ACC112 (cell line): ENCODE measurements around the gene NRARP.

Experiments
- H2AFZ ChIP-seq: fragments of 200-600 bp; sonication (generic); one replicate; pipeline ENCODE4 v1.6.0; 2017; ENCODE audit warnings: antibody characterized with exemption, low read length; ENCODE audit not compliant: unreplicated experiment
- H3K27ac ChIP-seq: fragments of 200-600 bp; sonication (generic); 2 replicates; pipeline ENCODE4 v1.5.1; 2014; ENCODE audit warnings: low read depth, mild to moderate bottlenecking, antibody characterized with exemption, low read length, moderate library complexity
- H3K27me3 ChIP-seq: fragments of 200-600 bp; sonication (generic); 2 replicates; pipeline ENCODE4 v1.6.1; 2014; ENCODE audit warnings: mild to moderate bottlenecking, antibody characterized with exemption, low read length, moderate library complexity, mixed read lengths; ENCODE audit not compliant: insufficient read depth
- H3K36me3 ChIP-seq: fragments of 200-600 bp; sonication (generic); 2 replicates; pipeline ENCODE4 v1.6.1; 2016; ENCODE audit warnings: mild to moderate bottlenecking, antibody characterized with exemption, low read length, moderate library complexity, mixed read lengths; ENCODE audit not compliant: insufficient read depth
- H3K4me1 ChIP-seq: fragments of 200-600 bp; sonication (generic); one replicate; pipeline ENCODE4 v1.6.1; 2016; ENCODE audit warnings: low read length, mixed read lengths; ENCODE audit not compliant: insufficient read depth, unreplicated experiment, control insufficient read depth
- H3K4me3 ChIP-seq: fragments of 200-600 bp; sonication (generic); 2 replicates; pipeline ENCODE4 v1.5.1; 2014; ENCODE audit warnings: mild to moderate bottlenecking, low read depth, low read length
- H3K79me2 ChIP-seq: fragments of 200-600 bp; sonication (generic); one replicate; pipeline ENCODE4 v1.6.0; 2016; ENCODE audit warnings: low read length; ENCODE audit not compliant: control insufficient read depth, unreplicated experiment, insufficient read depth

Gene NRARP

DNA sequence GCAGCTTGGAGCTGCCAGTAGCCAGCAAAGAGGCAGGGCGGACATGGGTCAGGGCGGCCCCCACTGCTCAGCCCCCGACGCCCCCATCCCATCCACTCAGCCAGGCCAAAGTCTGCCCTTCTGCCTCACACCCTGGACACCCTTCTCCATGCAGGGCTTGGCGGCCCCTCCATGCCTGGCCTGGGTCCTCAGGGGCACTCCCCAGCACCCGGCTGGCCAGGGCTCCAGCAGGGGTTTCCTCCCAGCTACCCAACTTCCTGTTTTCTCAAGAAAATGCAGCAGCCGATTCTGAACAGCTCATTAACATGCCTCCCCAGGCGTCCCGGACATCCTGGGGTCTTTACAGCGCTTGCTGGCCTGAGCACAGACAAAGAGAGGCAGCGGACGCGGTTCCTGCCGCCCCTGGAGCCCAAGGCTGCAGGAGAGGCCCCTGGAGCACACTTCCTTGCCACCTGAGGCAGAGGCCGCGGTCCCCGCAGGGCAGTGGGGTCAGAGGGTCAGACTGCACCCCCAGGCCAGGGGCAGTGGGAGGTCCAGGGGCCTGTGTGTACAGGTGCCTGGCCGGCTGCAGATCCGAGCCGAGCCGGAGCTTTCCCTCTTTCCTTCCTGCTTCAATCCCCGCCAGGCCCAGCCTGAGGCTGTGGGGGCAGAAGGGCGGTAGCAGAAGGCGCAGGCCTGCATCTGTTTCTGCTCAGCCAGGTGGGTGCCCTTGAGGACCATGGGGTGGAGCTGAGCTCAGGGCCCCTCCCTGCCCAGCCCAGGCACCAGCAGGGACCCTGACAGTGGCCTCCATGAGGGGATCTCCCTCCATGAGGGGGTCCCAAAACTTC, 18.7 kb upstream of the NRARP start:
- no peak overlapping the region for H3K4me3 ChIP-seq
- H3K27ac ChIP-seq, result no peak overlapping the region
- H3K27me3 ChIP-seq, result no peaks in the 10 kb centered on the region
- H3K36me3 ChIP-seq, result no peaks in the 10 kb centered on the region
- no peaks in the 10 kb centered on the region for H3K79me2 ChIP-seq
- no peaks in the 10 kb centered on the region for H3K4me1 ChIP-seq
- H2AFZ ChIP-seq, result no peak overlapping the region

- Histone ChIP-seq H3K27ac (no peak overlapping the region), H2AFZ (no peak overlapping the region), H3K4me3 (no peak overlapping the region), H3K27me3 (no peaks in the 10 kb centered on the region), H3K79me2 (no peaks in the 10 kb centered on the region), H3K4me1 (no peaks in the 10 kb centered on the region), H3K36me3 (no peaks in the 10 kb centered on the region)
These were observed 17.9 kb upstream of the NRARP start for GRCh38 chr9:137319739-137320551.

DNA sequence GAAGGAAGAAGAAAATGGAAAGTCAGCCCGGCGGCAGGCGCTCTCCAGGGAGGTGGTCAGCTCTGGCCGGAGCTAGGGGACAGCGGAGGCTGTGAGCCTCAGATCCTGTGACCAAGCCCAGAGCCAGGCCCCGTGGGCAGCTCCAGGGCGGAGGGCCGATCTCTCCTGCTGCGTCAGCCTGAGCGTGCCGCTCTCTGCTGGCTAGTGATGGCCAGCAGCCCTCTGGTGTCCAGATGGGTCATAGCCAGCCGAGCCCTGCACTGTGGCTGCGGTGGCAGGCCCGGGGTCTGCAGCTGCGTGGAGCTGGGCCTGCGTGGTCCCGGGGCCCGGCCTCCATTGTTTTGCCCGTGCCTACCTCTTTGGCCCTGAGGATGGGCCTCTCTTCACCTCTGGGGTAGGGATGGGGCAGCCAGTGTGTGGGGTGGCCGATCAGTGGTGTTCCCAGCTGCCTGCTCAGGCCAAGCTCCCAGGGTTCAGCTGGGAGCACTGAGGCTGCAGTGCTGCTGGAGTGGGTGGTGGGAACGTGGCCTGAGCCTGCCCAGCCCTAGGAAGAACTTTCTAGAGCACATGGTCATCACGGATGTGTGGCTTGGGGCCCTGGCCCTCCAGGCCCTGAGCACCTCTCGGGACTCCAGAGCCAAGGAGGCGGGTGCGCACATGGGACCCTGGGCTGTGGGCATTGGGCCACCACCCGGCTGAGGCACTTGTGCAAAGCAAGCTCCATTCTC, 17.1 kb upstream of the NRARP start:
- Histone ChIP-seq H3K79me2 (no peaks in the 10 kb centered on the region), H2AFZ (no peak overlapping the region), H3K27me3 (no peaks in the 10 kb centered on the region)

DNA sequence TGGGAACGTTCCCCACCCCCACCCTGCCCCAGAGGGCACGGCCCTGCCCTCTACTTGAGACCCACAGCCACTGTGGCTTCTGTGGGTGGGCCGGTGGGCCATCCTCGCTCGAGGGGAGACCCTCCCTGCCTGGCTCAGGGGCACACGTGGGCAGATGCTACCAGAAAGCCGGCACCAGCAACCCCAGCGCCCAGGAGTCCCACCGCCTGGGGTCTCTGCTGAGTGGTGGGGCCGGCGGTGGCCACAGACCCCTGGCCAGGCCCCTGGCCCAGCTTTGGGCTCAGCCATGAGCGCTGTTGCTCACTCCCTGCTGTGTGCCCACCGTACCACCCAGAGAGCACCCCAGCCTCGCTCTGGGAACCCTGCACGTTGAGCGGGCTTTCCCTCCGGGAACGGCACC, 16.5 kb upstream of the NRARP start:
- H3K4me1 ChIP-seq, result no peaks in the 10 kb centered on the region
- H3K79me2 ChIP-seq, result no peaks in the 10 kb centered on the region
- no peak overlapping the region for H3K27ac ChIP-seq
- H2AFZ ChIP-seq, result no peak overlapping the region
- H3K36me3 ChIP-seq, result no peaks in the 10 kb centered on the region
- no peaks in the 10 kb centered on the region for H3K27me3 ChIP-seq
- H3K4me3 ChIP-seq, result no peak overlapping the region

More for the DNA sequence above, 17.1 kb upstream of the NRARP start:
- Histone ChIP-seq H3K4me3 (no peak overlapping the region), H3K4me1 (no peaks in the 10 kb centered on the region), H3K36me3 (no peaks in the 10 kb centered on the region), H3K27ac (no peak overlapping the region)

DNA sequence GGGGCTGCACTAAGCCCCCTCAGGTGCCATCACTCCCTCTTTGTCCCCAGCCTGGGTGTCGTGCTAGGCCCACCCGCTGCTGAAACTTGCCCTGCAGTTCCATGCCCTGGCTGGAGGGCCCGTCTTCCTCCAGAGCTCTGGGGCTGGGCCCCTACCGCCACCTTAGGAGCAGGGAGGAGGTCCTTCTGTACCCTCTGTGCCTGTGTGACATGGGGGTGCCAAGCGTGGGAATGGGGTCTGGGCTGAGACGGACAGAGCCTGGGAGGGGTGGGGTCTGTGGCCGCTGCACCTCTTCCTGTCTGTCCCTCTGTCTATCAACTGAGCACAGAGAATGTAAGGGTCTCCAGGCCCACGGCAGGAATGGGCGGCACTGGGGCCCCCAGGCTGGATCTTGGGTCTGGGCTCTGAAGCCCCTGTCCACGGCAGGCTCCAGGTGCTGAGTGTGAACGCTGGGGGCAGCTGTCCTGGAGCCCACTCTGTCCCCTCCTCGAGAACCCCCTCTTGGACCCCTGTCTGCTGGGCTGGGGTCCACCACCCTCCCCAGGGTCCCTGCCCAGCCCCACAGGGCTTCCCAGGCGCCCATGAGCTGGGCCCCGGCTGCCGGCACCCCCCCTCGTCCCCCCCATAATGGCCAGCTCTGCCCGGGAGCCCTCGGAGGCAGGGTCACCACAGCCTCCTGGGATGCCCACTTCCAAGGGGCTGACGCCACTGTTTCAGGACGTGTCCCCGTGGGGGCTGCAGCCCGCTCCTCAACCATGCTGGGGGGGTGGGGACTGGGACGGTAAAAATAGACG, 15.8 kb upstream of the NRARP start:
- Histone ChIP-seq H3K27ac (no peak overlapping the region), H3K4me1 (no peaks in the 10 kb centered on the region), H3K36me3 (no peaks in the 10 kb centered on the region), H3K79me2 (no peaks in the 10 kb centered on the region), H3K27me3 (no peaks in the 10 kb centered on the region), H3K4me3 (no peak overlapping the region), H2AFZ (no peak overlapping the region)

DNA sequence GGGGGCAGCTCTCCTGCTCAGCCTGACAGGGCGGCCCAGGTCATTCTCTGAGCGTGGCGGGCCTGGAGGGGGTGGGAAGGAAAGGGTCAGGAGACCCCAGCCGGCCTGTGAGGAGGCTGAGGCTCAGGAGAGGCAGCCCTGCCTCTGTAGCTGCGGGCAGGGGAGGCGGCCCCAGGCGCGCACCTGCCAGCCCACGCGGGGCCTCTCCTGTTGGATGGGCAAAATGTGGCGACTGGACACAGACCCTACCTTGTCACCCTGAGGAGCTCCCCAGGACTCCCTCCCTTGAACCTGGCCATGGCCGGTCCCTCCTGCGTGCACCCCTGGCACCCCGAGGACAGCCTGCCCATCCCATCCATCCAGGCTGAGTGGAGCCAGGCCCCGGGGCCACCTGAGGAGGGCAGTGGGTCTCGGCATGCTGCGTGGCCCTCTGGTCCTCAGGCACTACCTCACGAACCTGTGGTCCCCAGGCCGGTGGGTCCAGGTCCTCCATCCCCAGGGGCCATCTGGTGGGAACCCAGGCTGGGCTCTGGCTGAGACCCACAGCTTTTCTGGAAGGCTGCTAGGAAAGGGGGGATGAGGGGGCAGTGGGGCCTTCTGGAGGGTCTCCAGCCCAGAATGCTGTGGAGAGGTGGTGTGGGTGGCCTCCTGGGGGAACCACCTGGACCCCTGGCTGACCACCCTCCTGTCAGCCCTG, 15.1 kb upstream of the NRARP start:
- no peaks in the 10 kb centered on the region for H3K79me2 ChIP-seq
- H2AFZ ChIP-seq, result no peak overlapping the region
- no peaks in the 10 kb centered on the region for H3K27me3 ChIP-seq
- no peaks in the 10 kb centered on the region for H3K36me3 ChIP-seq
- H3K4me1 ChIP-seq, result no peaks in the 10 kb centered on the region
- H3K4me3 ChIP-seq, result no peak overlapping the region
- H3K27ac ChIP-seq, result no peak overlapping the region

GRCh38 chr9:137316012-137316981, 14.2 kb upstream of the NRARP start:
- peak overlapping the region; percentile 89 for H2AFZ ChIP-seq

GRCh38 chr9:137315581-137316011, 13.5 kb upstream of the NRARP start:
- no peaks in the 10 kb centered on the region for H3K27me3 ChIP-seq
- no peaks in the 10 kb centered on the region for H3K4me1 ChIP-seq
- no peaks in the 10 kb centered on the region for H3K79me2 ChIP-seq
- no peak overlapping the region for H3K27ac ChIP-seq
- H2AFZ ChIP-seq, result no peak overlapping the region
- H3K36me3 ChIP-seq, result no peaks in the 10 kb centered on the region
- no peak overlapping the region for H3K4me3 ChIP-seq

More at GRCh38 chr9:137316012-137316981, 14.2 kb upstream of the NRARP start:
- Histone ChIP-seq H3K27me3 (no peaks in the 10 kb centered on the region), H3K4me1 (no peaks in the 10 kb centered on the region), H3K79me2 (no peaks in the 10 kb centered on the region), H3K36me3 (no peaks in the 10 kb centered on the region), H3K4me3 (peak overlapping the region; percentile 66), H3K27ac (peak overlapping the region; percentile 15; the same call in 1 of the 2 replicates)
